CD8-positive, alpha-beta memory T cell (primary cell): ENCODE data around the gene ASPG. TPM values are rescaled to one million over a fixed set of nuclear protein-coding genes. Genes with fewer than 3 reads are reported as not detected.

Source experiments
- CTCF ChIA-PET: fragments of 350-600 bp; sonication (Branson Sonifier 250); formaldehyde crosslinking; loops from one replicate; lab custom pipeline; 2021; ENCODE audit warnings: antibody characterized with exemption; lab: Charles Lee
- POLR2A ChIA-PET: fragments of 350-600 bp; sonication (Branson Sonifier 250); formaldehyde crosslinking; loops from one replicate; lab custom pipeline; 2021; ENCODE audit warnings: antibody characterized with exemption; lab: Charles Lee
- DNase-seq, 5 donors: peaks; one replicate each; pipeline versions ENCODE4 v3.0.0 to v3.0.0-alpha.2; 2020 to 2022; ENCODE audit warnings: mixed read lengths in 1 of 5
- H3K27ac ChIP-seq: one replicate; pipeline ENCODE4 v1.7.0; 2013; ENCODE audit warnings: low read depth, mild to moderate bottlenecking, low read length, moderate library complexity
- H3K27me3 ChIP-seq: 2 replicates; pipeline ENCODE4 v1.7.0; 2013; ENCODE audit warnings: low read length, mild to moderate bottlenecking; ENCODE audit not compliant: insufficient read depth, poor library complexity, severe bottlenecking
- H3K36me3 ChIP-seq: 2 replicates; pipeline ENCODE4 v1.7.0; 2013; ENCODE audit warnings: mild to moderate bottlenecking, low read length, moderate library complexity; ENCODE audit not compliant: insufficient read depth
- H3K4me1 ChIP-seq: 2 replicates; pipeline ENCODE4 v1.7.0; 2013; ENCODE audit warnings: mild to moderate bottlenecking, low read length, moderate library complexity; ENCODE audit not compliant: insufficient read depth
- H3K4me3 ChIP-seq: 2 replicates; pipeline ENCODE4 v1.7.0; 2013; ENCODE audit warnings: mild to moderate bottlenecking, low read length
- H3K9me3 ChIP-seq: 2 replicates; pipeline ENCODE4 v1.7.0; 2013; ENCODE audit warnings: mild to moderate bottlenecking, low read length
- H3K27ac Mint-ChIP-seq, 8 donors: one replicate each; pipeline ENCODE4 v1.8.0; 2020 to 2021; ENCODE audit warnings: mixed read lengths in 8 of 8, mild to moderate bottlenecking in 6 of 8, inconsistent platforms in 3 of 8, moderate library complexity in 3 of 8
- H3K27me3 Mint-ChIP-seq, 2 donors: one replicate each; pipeline ENCODE4 v1.8.0; 2020 to 2021; ENCODE audit warnings: mixed read lengths in 2 of 2, mild to moderate bottlenecking in 1 of 2, moderate library complexity in 1 of 2
- H3K36me3 Mint-ChIP-seq, 3 donors: one replicate each; pipeline ENCODE4 v1.8.0; 2020 to 2021; ENCODE audit warnings: mixed read lengths in 3 of 3, inconsistent platforms in 1 of 3, mild to moderate bottlenecking in 1 of 3
- H3K4me1 Mint-ChIP-seq, 3 donors: one replicate each; pipeline ENCODE4 v1.8.0; 2020 to 2021; ENCODE audit warnings: mixed read lengths in 3 of 3, inconsistent platforms in 1 of 3, mild to moderate bottlenecking in 1 of 3
- H3K4me3 Mint-ChIP-seq, 7 donors: one replicate each; pipeline ENCODE4 v1.8.0; 2020 to 2021; ENCODE audit warnings: mixed read lengths in 7 of 7, mild to moderate bottlenecking in 6 of 7, moderate library complexity in 4 of 7, inconsistent platforms in 2 of 7
- H3K9me3 Mint-ChIP-seq, 5 donors: one replicate each; pipeline ENCODE4 v1.8.0; 2020 to 2022; ENCODE audit warnings: mixed read lengths in 5 of 5, mild to moderate bottlenecking in 3 of 5, moderate library complexity in 2 of 5, inconsistent platforms in 1 of 5
- polyA plus RNA-seq: library from polyadenylated mRNA; unstranded; fragments of 300-500 nt; fragmentation: Illumina TruSeq; gene quantifications from one replicate; pipeline ENCODE4 v1.2.3, GENCODE V29; 2021
- total RNA-seq, 2 experiments: library from RNA; stranded (reverse); gene quantifications; one replicate each; pipeline ENCODE4 v1.2.3, GENCODE V29; 2021

ASPG gene
- total and polyA plus RNA-seq, 3 experiments from 2014 or later = not detected

DNA sequence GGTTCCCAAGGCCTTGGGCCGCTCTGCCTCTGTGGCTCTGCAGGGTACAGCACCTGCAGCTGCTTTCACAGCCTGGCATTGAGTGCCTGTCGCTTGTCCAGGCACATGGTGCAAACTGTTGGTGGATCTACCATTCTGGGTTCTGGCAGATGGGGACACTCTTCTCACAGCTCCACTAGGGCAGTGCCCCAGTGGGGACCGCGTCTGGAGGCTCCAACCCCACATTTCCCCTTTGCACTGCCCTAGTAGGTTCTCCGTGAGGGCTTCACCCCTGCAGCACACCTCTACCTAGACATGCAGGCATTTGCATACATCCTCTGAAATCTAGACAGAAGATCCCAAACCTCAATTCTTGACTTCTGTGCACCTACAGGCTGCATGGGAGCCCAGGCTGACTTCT lies 19.2 kb upstream of the ASPG start:
- CTCF ChIA-PET = no interaction called here
- H3K27ac ChIP-seq = no peak overlapping the region
- POLR2A ChIA-PET = no interaction called here
- no peaks in the 10 kb centered on the region for H3K36me3 ChIP-seq
- no peak for DNase-seq
- Mint-ChIP-seq H3K27ac (no peak overlapping the region), H3K4me1 (no peaks in the 10 kb centered on the region), H3K9me3 (peaks cover 7 to 21% (median 13%) of the 10 kb centered on the region in 5 donors), H3K36me3 (peaks cover 0 to 6% (median 0%) of the 10 kb centered on the region in 3 donors), H3K4me3 (no peak overlapping the region), H3K27me3 (peaks cover 12 to 79% of the 10 kb centered on the region in 2 donors)
- no peaks in the 10 kb centered on the region for H3K4me1 ChIP-seq
- no peak overlapping the region for H3K4me3 ChIP-seq
- H3K27me3 ChIP-seq = no peaks in the 10 kb centered on the region
- no peaks in the 10 kb centered on the region for H3K9me3 ChIP-seq

GRCh38 chr14:104066719-104067295 lies 18.7 kb upstream of the ASPG start:
- no peaks in the 10 kb centered on the region for H3K4me1 Mint-ChIP-seq
- H3K36me3 ChIP-seq = no peaks in the 10 kb centered on the region
- DNase-seq = no peak
- H3K36me3 Mint-ChIP-seq = peaks cover 0 to 6% (median 0%) of the 10 kb centered on the region in 3 donors
- no peak overlapping the region for H3K27ac Mint-ChIP-seq
- ChIA-PET CTCF (no interaction called here), POLR2A (no interaction called here)
- H3K4me1 ChIP-seq = no peaks in the 10 kb centered on the region
- no peak overlapping the region for H3K27ac ChIP-seq
- peaks cover 7 to 21% (median 13%) of the 10 kb centered on the region in 5 donors for H3K9me3 Mint-ChIP-seq
- no peaks in the 10 kb centered on the region for H3K27me3 ChIP-seq
- H3K9me3 ChIP-seq = no peaks in the 10 kb centered on the region
- peak overlapping the region in 1 of 7 donors; percentile 38 for H3K4me3 Mint-ChIP-seq
- H3K4me3 ChIP-seq = no peak overlapping the region
- H3K27me3 Mint-ChIP-seq = peaks cover 12 to 78% of the 10 kb centered on the region in 2 donors

DNA sequence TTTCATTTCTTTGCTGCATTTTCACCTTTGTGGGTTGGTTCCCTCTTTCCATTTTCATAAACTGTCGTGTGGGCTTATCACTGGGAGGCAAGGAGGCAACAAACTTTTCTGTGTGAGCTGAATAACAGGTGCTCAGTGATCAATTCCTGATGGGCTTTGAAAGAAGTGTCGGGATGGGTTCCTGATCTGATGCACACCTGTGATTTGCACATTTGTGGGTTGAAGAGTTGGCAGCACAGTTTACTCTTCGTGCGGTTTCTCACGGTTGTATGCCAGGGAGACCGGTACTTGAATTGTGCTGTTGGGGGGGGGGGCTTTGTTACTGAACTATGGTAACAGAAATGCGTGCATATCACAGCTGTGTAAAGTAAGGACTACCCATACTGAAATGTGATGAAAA lies 16.0 kb upstream of the ASPG start:
- Mint-ChIP-seq H3K27me3 (peaks cover 8 to 54% of the 10 kb centered on the region in 2 donors), H3K9me3 (peaks cover 16 to 29% (median 19%) of the 10 kb centered on the region in 5 donors), H3K36me3 (peaks cover 0 to 6% (median 0%) of the 10 kb centered on the region in 3 donors), H3K4me1 (no peaks in the 10 kb centered on the region), H3K4me3 (no peak overlapping the region), H3K27ac (no peak overlapping the region)
- ChIA-PET CTCF (interaction anchor here (2.0 kb wide), 1 partner anchor 9 kb away, joined by 10 read pairs; no protein-coding TSS in a partner anchor), POLR2A (no interaction called here)
- Histone ChIP-seq H3K4me3 (no peak overlapping the region), H3K27me3 (no peaks in the 10 kb centered on the region), H3K36me3 (no peaks in the 10 kb centered on the region), H3K27ac (no peak overlapping the region), H3K4me1 (no peaks in the 10 kb centered on the region), H3K9me3 (peaks cover 5% of the 10 kb centered on the region)
- DNase-seq = no peak

DNA sequence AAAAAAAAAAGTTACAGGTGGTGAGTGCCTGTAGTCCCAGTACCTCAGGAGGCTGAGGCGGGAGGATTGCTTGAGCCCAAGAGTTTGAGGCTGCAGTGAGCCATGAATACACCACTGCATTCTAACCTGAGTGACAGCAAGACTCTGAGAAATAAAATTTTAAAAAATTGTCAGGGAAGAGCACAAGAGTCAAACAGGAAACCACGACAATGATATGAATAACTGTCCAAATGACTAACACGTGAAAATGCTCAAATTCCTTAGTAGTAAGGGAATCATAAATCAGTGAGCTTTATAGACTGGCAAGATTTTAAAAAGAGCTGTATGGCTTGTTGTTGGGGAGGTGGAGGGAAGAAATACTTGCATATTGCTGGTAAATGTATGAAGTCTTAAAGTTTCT lies 12.9 kb upstream of the ASPG start:
- no peak overlapping the region for H3K27ac ChIP-seq
- CTCF ChIA-PET = no interaction called here

DNA sequence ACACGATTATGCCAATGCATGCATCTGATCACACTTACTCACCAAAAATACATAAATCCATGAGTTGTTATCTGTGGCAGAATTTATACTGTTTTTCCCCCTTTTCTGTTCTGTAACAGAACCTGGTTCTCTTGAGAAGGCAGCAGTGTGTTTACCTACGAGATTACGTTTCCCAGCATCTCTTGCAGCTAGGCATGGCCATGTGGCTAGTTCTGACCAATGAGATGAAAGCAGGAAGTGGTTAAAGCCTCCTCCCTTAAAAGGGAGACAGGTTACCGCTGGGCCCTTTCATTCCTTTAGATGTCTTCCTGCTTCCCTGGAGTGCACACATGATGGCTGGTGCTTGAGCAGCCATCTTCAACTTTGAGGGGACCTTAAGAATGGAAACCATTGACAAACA lies 11.7 kb upstream of the ASPG start:
- peaks cover 11 to 19% (median 17%) of the 10 kb centered on the region in 3 donors for H3K4me1 Mint-ChIP-seq
- H3K36me3 ChIP-seq = no peaks in the 10 kb centered on the region
- no peaks in the 10 kb centered on the region for H3K27me3 ChIP-seq
- peaks cover 11 to 24% of the 10 kb centered on the region in 2 donors for H3K27me3 Mint-ChIP-seq
- no peak overlapping the region for H3K4me3 Mint-ChIP-seq
- ChIA-PET CTCF (interaction anchor here (1.2 kb wide), 1 partner anchor 491 kb away, joined by 3 read pairs; no protein-coding TSS in a partner anchor), POLR2A (interaction anchor here (0.5 kb wide), 1 partner anchor 431 kb away, joined by 3 read pairs; no protein-coding TSS in a partner anchor)
- H3K27ac ChIP-seq = no peak overlapping the region
- H3K4me1 ChIP-seq = peaks cover 10% of the 10 kb centered on the region
- peak overlapping the region in 1 of 8 donors; percentile 21 for H3K27ac Mint-ChIP-seq
- peaks cover 5% of the 10 kb centered on the region for H3K9me3 ChIP-seq
- DNase-seq = no peak
- H3K9me3 Mint-ChIP-seq = peaks cover 3 to 12% (median 9%) of the 10 kb centered on the region in 5 donors
- no peaks in the 10 kb centered on the region for H3K36me3 Mint-ChIP-seq
- H3K4me3 ChIP-seq = no peak overlapping the region

More for the DNA sequence above, 12.9 kb upstream of the ASPG start:
- peaks cover 4% of the 10 kb centered on the region for H3K4me1 ChIP-seq
- POLR2A ChIA-PET = no interaction called here
- Mint-ChIP-seq H3K4me1 (peaks cover 4 to 7% (median 7%) of the 10 kb centered on the region in 3 donors), H3K27me3 (peaks cover 8 to 31% of the 10 kb centered on the region in 2 donors), H3K36me3 (no peaks in the 10 kb centered on the region), H3K27ac (peak overlapping the region in 1 of 8 donors; percentile 39), H3K9me3 (peaks cover 3 to 14% (median 9%) of the 10 kb centered on the region in 5 donors), H3K4me3 (no peak overlapping the region)
- DNase-seq = no peak
- H3K9me3 ChIP-seq = peaks cover 5% of the 10 kb centered on the region
- H3K4me3 ChIP-seq = no peak overlapping the region
- H3K36me3 ChIP-seq = no peaks in the 10 kb centered on the region
- H3K27me3 ChIP-seq = no peaks in the 10 kb centered on the region

DNA sequence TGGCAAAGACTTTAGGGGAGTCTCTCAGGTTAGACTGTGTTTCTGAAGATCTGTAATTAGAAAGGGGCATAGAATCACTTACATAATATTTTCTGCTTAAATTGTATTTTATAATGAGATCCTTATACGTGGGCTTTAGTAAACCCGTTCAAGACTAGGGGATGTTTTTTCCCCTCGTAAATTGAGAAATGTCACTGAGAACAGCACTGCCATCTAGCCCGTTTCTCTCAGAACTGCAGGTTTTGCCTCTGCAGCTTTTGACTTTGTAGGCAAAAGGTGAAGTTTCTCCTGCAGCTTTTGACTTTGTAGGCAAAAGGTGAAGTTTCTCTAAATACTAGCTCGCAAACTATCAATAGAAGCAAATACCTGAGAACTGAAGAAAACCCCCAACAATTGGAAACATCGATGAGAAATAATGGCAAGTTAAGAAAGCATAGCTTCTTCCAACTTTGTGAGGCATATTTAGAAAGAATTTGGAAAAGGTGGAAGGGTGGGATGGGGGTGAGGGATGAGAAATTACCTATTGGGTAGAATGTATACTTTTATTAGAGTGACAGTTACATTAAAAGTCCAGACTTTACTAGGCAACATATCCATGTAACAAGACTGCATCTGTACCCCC lies 9.9 kb upstream of the ASPG start:
- ChIA-PET CTCF (interaction anchor here (3.0 kb wide), 1 partner anchor 12 kb away, joined by 14 read pairs; no protein-coding TSS in a partner anchor), POLR2A (no interaction called here)
- H3K27me3 ChIP-seq = no peaks in the 10 kb centered on the region
- H3K4me1 ChIP-seq = peaks cover 10% of the 10 kb centered on the region
- peaks cover 3 to 12% (median 9%) of the 10 kb centered on the region in 5 donors for H3K9me3 Mint-ChIP-seq
- H3K4me1 Mint-ChIP-seq = peaks cover 11 to 20% (median 17%) of the 10 kb centered on the region in 3 donors
- H3K36me3 Mint-ChIP-seq = no peaks in the 10 kb centered on the region
- no peak for DNase-seq
- peaks cover 5% of the 10 kb centered on the region for H3K9me3 ChIP-seq
- no peaks in the 10 kb centered on the region for H3K36me3 ChIP-seq
- H3K27me3 Mint-ChIP-seq = peaks cover 10% of the 10 kb centered on the region in 2 donors
- H3K4me3 ChIP-seq = no peak overlapping the region
- H3K4me3 Mint-ChIP-seq = no peak overlapping the region
- no peak overlapping the region for H3K27ac Mint-ChIP-seq
- H3K27ac ChIP-seq = no peak overlapping the region

GRCh38 chr14:104076743-104077142 lies 8.8 kb upstream of the ASPG start:
- Mint-ChIP-seq H3K9me3 (peaks cover 3 to 12% (median 9%) of the 10 kb centered on the region in 5 donors), H3K27me3 (peaks cover 10% of the 10 kb centered on the region in 2 donors), H3K27ac (peak overlapping the region in 2 of 8 donors; percentile 48 to 49), H3K36me3 (no peaks in the 10 kb centered on the region), H3K4me1 (peaks cover 11 to 20% (median 17%) of the 10 kb centered on the region in 3 donors), H3K4me3 (no peak overlapping the region)
- CTCF ChIA-PET = interaction anchor here (1.1 to 3.0 kb wide), 3 partner anchors 11 to 68 kb away, joined by 3 to 14 read pairs (median 3); no protein-coding TSS in a partner anchor
- Histone ChIP-seq H3K27me3 (no peaks in the 10 kb centered on the region), H3K4me1 (peaks cover 10% of the 10 kb centered on the region), H3K36me3 (no peaks in the 10 kb centered on the region), H3K4me3 (no peak overlapping the region), H3K27ac (no peak overlapping the region), H3K9me3 (peaks cover 5% of the 10 kb centered on the region)
- POLR2A ChIA-PET = interaction anchor here (0.6 kb wide), 1 partner anchor 539 kb away, joined by 3 read pairs; no protein-coding TSS in a partner anchor
- no peak for DNase-seq
